Retina (tissue), 1 donor: ENCODE data around the gene USP44.
A peak's percentile ranks its signal among the peaks of the same experiment; 100 is the strongest.
"Not testable (repeated sequence)": the region's sequence is repeated elsewhere in the genome, so short reads cannot be mapped to it uniquely, and the experiment has no call there.

Experiments
- DNase-seq: peaks from one replicate; pipeline ENCODE4 v3.0.0-alpha.2; 2016

USP44 gene

GRCh38 chr12:95551305-95551704, at the start of gene USP44:
Gene USP44 (minus strand): TSS chr12:95551476. CDS start chr12:95534256, 17,220 bp downstream.
- peak; percentile 39 for DNase-seq

- no peak for DNase-seq
These were observed 49.3 kb upstream of the USP44 start for GRCh38 chr12:95600567-95600966.

GRCh38 chr12:95599880-95600279, 48.6 kb upstream of the USP44 start:
- no peak for DNase-seq

GRCh38 chr12:95594136-95594535, 42.9 kb upstream of the USP44 start:
- no peak for DNase-seq

- DNase-seq: no peak
These were observed 42.1 kb upstream of the USP44 start for GRCh38 chr12:95593266-95593871.

GRCh38 chr12:95591731-95592130, 40.5 kb upstream of the USP44 start:
- DNase-seq: no peak

GRCh38 chr12:95590775-95591174, 39.5 kb upstream of the USP44 start:
- DNase-seq: no peak

- no peak for DNase-seq
These were observed 32.7 kb upstream of the USP44 start for GRCh38 chr12:95583933-95584332.

- DNase-seq: peak; percentile 15
These were observed 31.2 kb upstream of the USP44 start for GRCh38 chr12:95582230-95583058.

GRCh38 chr12:95577820-95578219, 26.5 kb upstream of the USP44 start:
- DNase-seq: no peak

GRCh38 chr12:95574799-95575452, 23.6 kb upstream of the USP44 start:
- peak; percentile 39 for DNase-seq

- peak; percentile 17 for DNase-seq
These were observed 22.8 kb upstream of the USP44 start for GRCh38 chr12:95573951-95574576.

GRCh38 chr12:95571369-95571768, 20.1 kb upstream of the USP44 start:
- no peak for DNase-seq

GRCh38 chr12:95568045-95568444, 16.8 kb upstream of the USP44 start:
- DNase-seq: not testable (repeated sequence)

- no peak for DNase-seq
These were observed 6.3 kb upstream of the USP44 start for GRCh38 chr12:95557625-95558024.

GRCh38 chr12:95554532-95555071, 3.3 kb upstream of the USP44 start:
- no peak for DNase-seq

- DNase-seq: no peak
These were observed 2.1 kb upstream of the USP44 start for GRCh38 chr12:95553197-95553943.

- DNase-seq: no peak
These were observed 739 bp upstream of the USP44 start for GRCh38 chr12:95551913-95552516.

- no peak for DNase-seq
These were observed 1.7 kb downstream of the USP44 start for GRCh38 chr12:95549392-95550084.

- peak; percentile 82 for DNase-seq
These were observed 2.5 kb downstream of the USP44 start for GRCh38 chr12:95548539-95549391.
